HL-60 (cell line): ENCODE data around the gene HOXC5.

Experiments used
- CTCF ChIP-seq: IDR thresholded peaks from one replicate; pipeline ENCODE4 v1.5.1; 2011; ENCODE audit warnings: low read length, control low read depth, inconsistent platforms; ENCODE audit not compliant: insufficient read depth
- GABPA ChIP-seq: IDR thresholded peaks from 2 replicates; pipeline ENCODE4 v1.6.1; 2012; ENCODE audit warnings: low read depth
- POLR2AphosphoS5 ChIP-seq: IDR thresholded peaks from 2 replicates; pipeline ENCODE4 v1.6.1; 2012; ENCODE audit warnings: low read depth
- SPI1 ChIP-seq: IDR thresholded peaks from 2 replicates; pipeline ENCODE4 v1.6.1; 2012; ENCODE audit warnings: low read depth, mild to moderate bottlenecking, borderline replicate concordance
- TF ChIP-seq, protein P1 (sequence below): IDR thresholded peaks from 2 replicates; pipeline ENCODE4 v1.6.1; 2012; ENCODE audit warnings: low read depth; ENCODE audit not compliant: insufficient replicate concordance

DNA sequence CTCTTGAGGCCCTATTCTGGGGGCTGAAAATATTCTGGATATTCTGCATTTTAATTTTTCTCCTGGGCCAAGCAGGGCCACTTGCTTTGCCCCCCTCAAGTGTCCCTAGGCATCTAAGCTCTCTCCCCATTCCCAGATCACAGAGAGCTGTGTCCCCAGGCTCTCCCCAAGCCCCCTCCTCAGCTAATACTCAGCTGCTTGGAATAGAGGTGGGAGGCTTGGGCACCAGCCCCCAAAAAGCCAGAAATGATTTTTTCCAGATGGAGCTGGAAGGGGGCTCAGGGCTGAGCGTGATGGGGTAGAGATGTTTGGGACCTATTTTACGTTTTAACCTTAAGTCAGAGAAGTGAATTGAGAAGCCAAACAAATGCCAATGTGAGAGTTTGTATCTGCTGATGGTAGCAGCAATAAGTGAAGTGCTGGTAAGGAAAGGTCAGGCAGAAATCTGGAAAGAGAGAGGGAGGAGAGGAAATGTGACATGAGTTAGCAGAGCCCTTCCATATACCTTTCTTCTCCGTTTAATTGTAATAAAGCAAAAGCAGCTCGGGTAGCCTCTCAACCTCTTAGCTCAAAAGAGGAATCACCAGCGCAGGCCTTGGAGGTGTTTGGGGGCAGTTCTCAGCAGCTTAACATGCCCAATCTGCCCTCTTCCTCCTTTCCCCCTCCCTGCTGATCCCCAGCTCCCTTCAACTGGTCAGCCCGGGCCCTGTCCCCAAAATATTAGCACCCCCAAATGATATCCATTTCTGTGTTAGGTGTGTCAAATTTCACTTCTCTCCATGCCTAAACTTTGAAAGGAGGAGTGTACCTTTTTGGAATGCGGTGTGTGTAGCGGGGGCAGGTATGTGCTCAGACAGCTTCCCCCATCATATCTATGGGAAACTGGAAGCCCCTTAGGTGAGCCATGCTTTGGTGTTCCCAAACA lies 9.6 kb upstream of the HOXC5 start:
- TF ChIP-seq, protein P1, sequence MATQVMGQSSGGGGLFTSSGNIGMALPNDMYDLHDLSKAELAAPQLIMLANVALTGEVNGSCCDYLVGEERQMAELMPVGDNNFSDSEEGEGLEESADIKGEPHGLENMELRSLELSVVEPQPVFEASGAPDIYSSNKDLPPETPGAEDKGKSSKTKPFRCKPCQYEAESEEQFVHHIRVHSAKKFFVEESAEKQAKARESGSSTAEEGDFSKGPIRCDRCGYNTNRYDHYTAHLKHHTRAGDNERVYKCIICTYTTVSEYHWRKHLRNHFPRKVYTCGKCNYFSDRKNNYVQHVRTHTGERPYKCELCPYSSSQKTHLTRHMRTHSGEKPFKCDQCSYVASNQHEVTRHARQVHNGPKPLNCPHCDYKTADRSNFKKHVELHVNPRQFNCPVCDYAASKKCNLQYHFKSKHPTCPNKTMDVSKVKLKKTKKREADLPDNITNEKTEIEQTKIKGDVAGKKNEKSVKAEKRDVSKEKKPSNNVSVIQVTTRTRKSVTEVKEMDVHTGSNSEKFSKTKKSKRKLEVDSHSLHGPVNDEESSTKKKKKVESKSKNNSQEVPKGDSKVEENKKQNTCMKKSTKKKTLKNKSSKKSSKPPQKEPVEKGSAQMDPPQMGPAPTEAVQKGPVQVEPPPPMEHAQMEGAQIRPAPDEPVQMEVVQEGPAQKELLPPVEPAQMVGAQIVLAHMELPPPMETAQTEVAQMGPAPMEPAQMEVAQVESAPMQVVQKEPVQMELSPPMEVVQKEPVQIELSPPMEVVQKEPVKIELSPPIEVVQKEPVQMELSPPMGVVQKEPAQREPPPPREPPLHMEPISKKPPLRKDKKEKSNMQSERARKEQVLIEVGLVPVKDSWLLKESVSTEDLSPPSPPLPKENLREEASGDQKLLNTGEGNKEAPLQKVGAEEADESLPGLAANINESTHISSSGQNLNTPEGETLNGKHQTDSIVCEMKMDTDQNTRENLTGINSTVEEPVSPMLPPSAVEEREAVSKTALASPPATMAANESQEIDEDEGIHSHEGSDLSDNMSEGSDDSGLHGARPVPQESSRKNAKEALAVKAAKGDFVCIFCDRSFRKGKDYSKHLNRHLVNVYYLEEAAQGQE, result no peak
- TF ChIP-seq CTCF, result no peak
- TF ChIP-seq SPI1, result no peak
- TF ChIP-seq GABPA, result no peak
- TF ChIP-seq POLR2AphosphoS5, result no peak
